SJCRH30 (cell line): ENCODE data around the gene ST8SIA6. TPM values are rescaled to one million over a fixed set of nuclear protein-coding genes. Genes with fewer than 3 reads are reported as not detected.

ENCODE experiments used
- DNase-seq, 2 experiments: peaks; one replicate each; pipeline ENCODE4 v3.0.0-alpha.2; 2015 to 2020
- H3K27ac ChIP-seq: fragments of 250-450 bp; sonication (Bioruptor Pico); 2 replicates; pipeline ENCODE4 v1.5.1; 2020; ENCODE audit warnings: mild to moderate bottlenecking, moderate library complexity
- H3K27me3 ChIP-seq: fragments of 250-450 bp; sonication (Bioruptor Pico); 2 replicates; pipeline ENCODE4 v1.5.1; 2020; ENCODE audit warnings: mild to moderate bottlenecking, moderate library complexity
- H3K36me3 ChIP-seq: fragments of 250-450 bp; sonication (Bioruptor Pico); 2 replicates; pipeline ENCODE4 v1.5.1; 2020; ENCODE audit warnings: mild to moderate bottlenecking, moderate library complexity
- H3K4me1 ChIP-seq: fragments of 250-450 bp; sonication (Bioruptor Pico); 2 replicates; pipeline ENCODE4 v1.5.1; 2020; ENCODE audit warnings: mild to moderate bottlenecking, moderate library complexity
- H3K4me3 ChIP-seq: fragments of 250-450 bp; sonication (Bioruptor Pico); 2 replicates; pipeline ENCODE4 v1.5.1; 2020; ENCODE audit warnings: mild to moderate bottlenecking, moderate library complexity
- H3K9me3 ChIP-seq: fragments of 250-450 bp; sonication (Bioruptor Pico); replicated peaks from 2 replicates; pipeline ENCODE4 v1.5.1; 2020; ENCODE audit warnings: mild to moderate bottlenecking, moderate library complexity
- total RNA-seq: library from RNA; depleted of rRNA; stranded (reverse); fragments of >200 nt; shearing (Covaris generic); gene quantifications from 2 replicates; pipeline ENCODE4 v1.2.3, GENCODE V29; 2014; rRNA removed

Gene ST8SIA6
- total RNA-seq, 1 experiment from 2014 or later: not detected

DNA sequence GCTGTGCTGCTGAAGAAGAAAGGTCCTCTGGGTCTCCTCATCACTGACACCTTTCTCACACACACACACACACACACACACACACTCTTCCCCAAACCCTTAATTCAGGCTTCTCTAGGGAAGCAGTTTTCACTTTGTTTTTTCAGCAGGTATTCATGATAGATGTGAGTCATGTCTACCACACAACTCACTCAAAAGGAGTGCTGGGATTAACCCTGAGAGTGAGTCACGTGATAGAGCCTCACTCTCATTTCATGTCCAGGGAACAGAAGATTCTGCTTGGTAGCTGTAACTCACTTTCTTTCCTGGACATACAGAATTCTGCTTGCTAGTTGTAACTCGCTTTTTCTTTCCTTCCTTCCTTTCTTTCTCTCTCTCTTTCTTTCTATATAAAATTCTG is 181.0 kb downstream of the ST8SIA6 start:
- Histone ChIP-seq H3K36me3 (no peaks in the 10 kb centered on the region), H3K9me3 (no peaks in the 10 kb centered on the region), H3K4me3 (no peak overlapping the region), H3K27me3 (no peaks in the 10 kb centered on the region), H3K27ac (no peak overlapping the region), H3K4me1 (no peaks in the 10 kb centered on the region)
- DNase-seq: no peak

DNA sequence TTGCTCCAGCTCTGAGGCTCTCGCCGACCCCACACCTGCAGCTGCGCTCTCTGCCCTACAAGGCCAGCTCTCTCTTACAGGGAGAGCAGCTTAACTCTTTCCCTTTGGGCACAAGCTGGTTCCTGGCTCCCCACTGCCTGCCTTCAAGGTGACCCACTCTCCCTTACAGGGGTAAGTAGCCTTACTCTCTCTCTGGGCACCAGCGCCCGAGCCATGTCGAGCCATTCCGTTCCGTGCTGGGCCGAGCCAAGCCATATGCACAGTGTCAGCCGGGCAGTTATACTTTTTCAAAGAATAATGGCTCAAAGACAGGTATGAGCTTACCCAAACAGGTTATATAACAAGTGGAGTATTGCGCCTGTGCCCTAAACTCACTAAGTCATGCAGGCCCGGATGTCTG is 181.7 kb downstream of the ST8SIA6 start:
- no peak overlapping the region for H3K4me3 ChIP-seq
- H3K36me3 ChIP-seq: no peaks in the 10 kb centered on the region
- DNase-seq: no peak
- H3K9me3 ChIP-seq: no peaks in the 10 kb centered on the region
- H3K27ac ChIP-seq: no peak overlapping the region
- no peaks in the 10 kb centered on the region for H3K4me1 ChIP-seq
- H3K27me3 ChIP-seq: no peaks in the 10 kb centered on the region

Other genes with a start within 250 kb of the ST8SIA6 start
- gene VIM, start 226.4 kb downstream of the ST8SIA6 start, total RNA-seq: 1,733 and 1,784 TPM in 2 replicates
- gene HACD1, start 162.8 kb upstream of the ST8SIA6 start, total RNA-seq: 6.8 and 8.7 TPM in 2 replicates
- gene STAM, start 189.6 kb upstream of the ST8SIA6 start, total RNA-seq: 26.9 and 27.6 TPM in 2 replicates